Stimulated activated CD4-positive, alpha-beta T cell treated with anti-CD3 and anti-CD28 coated beads, Interleukin-12 subunit alpha, Interleukin-12 subunit beta, amount 100 ng/mL, for 4 hours (primary cell): ENCODE measurements around the gene B4GALT6.

ENCODE experiments used
- DNase-seq: peaks from one replicate; pipeline ENCODE4 v3.0.0-alpha.2; 2020

B4GALT6 gene

DNA sequence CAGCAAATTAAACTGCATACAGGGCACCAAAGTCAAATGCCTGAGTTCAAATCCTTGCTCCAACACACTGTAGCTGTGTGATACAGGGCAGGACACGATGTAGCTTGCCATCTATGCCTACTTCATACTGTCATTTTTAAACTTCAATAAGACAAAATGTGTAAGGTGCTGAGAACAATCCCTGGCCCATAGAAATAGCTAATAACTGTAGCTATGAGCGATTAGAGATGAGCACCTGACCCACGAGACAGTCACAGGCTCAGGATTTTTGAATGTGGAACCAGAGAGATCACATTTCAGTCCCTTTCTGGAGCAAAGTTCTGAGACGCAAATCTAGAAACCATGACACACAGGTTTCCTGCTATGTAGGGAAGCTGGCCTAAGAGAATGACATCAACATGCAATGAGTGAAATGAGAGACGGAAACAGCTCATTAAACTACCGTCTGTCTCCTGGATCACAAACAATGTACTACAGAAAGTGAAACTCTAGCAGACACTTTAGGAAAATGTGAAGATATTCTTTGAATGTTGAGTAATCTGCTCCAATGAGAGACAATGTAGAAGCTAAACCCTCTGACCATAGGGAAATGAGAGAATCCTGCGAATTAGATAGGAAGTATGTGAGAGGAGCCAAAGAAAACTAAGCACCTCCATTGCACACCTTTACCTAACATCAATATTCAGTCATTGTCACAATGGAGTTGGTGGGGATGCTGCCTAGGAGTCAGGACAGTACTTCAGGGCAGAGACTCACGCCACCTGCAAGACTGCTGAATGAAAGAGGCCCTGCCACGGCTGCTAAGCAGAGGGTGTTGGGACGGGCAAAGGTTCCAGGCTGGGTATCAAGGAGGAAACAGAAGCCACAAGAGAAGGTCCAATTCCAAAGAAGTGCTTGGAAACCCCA, 25.5 kb downstream of the B4GALT6 start:
- DNase-seq = no peak

DNA sequence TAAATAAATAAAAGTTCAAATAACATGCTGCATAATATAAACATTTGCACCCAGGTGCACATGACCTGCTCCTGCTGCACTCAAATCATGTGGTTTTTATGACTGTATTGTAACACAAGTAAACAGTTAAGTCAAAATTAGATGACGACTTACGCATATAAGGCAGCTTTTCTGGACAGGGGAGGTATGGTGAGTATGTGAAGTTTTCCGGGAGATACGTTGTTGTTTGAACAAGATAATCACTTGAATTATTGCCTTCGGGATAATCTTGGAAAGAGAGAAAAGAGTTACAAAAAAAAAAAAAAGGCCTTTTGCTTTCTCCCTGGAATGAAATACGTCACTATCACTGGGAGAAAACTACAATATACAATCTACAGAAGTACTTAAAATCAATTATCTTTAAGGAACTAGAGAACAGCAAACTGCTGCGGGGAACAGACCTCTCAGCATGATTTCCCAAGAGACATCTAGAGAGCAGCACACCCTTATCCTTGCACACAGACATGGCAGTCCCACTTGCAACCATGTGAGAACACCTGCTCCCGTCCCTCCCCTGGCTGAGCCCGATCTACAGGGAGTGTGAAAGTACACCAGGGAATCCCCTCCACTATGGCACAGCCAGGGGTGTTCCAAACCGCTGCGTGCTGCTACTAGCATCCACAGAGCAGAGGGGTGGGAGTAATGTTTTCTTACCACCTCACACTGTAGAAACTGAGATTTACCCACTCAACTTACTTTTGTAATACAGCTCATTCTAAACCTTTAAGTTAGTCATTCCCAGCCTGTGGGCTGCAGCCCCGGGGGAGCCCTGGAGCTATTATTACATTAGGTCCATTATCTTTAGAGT, 26.3 kb downstream of the B4GALT6 start:
- DNase-seq = peak; percentile 13

DNA sequence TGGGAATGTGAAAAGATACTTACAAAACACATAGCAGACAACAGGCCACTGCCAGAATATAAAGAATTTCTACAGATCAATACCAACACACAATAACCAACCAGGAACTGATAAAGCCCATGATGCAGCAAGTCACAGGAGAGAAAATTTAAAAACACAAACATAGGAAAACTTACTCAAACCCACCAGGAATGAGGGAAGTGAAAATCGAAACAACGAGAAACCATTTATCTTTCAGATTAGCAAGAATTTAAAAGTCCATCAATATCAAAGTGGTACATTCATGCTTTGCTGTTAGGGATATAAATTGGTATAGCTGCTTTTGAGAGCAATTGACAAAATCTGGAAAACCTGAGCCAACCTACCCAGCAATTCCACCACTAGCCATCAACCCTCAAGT, 27.6 kb downstream of the B4GALT6 start:
- no peak for DNase-seq

DNA sequence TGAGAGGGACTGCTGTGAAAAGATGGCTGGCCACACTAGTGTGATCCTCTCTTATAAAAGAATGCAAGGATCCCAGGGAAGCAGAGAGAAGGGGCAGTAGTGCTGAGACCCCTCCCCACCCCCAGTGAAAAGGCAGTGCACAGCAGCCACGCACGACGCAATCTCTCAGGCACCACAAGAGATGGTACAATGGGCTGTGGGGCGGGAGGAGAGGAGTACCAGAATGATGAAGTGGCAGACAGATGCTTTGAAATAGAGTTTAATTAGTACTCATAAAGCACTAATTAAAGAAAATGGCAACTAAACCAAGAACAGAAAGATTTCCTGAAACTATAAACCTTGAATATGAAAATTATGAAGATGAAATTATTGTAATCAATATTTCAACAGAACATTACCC, 29.0 kb downstream of the B4GALT6 start:
- DNase-seq = no peak

DNA sequence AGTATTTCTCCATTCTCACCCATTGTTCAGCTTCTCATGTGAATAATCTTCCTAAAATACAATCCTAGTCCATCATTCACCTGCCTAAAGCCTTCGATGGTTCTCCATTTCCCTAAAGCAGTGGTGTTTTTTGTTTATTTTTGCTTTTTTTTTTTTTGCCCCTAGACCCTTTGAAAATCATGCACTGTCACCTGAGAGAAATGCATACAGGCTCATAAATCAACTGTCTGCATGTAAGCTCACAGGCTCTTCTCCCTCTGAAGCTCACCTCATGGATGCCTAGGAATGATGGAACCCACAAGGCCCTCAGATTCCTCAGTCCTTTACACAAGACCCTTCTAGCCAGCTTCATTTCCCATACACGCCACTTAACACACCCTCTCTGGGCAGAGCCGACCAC, 31.5 kb downstream of the B4GALT6 start:
- no peak for DNase-seq

DNA sequence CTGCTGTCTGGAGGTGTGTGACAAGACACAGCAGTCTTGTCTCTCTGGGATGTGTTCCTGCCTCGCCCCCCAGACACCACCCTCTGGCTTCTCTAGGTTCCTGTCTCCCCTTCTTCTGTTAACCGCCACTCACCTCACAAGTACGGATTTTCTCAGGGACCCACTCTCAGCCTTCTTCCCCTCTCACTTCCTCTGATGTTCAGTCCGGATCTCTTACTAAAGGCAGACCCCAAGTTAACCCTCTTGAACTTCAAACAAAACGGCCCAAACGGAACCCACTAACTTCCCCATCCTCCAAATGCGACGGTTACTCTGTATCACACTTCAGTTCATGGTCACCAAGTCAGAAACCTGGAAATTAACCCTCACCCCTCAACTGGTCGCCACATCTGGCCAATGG, 32.0 kb downstream of the B4GALT6 start:
- DNase-seq = no peak

DNA sequence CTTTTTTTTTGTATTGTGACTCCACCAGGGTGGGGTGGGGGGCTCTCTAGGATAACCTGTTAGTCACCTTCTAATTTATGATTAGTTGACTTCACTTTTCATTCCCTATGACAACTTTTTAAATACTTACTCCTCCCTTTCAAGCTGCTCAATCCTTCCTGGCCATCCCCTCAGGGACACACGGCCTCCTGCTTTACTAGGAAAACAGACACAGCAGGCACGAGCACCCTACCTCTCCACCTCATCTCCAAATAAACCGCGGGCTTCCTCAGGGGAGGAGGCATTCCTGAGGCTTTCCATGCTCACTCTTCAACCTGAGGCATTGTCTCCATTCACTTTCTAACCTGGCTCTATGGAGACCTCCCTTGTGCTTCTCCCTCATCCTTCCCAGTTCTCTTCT, 33.0 kb downstream of the B4GALT6 start:
- no peak for DNase-seq

DNA sequence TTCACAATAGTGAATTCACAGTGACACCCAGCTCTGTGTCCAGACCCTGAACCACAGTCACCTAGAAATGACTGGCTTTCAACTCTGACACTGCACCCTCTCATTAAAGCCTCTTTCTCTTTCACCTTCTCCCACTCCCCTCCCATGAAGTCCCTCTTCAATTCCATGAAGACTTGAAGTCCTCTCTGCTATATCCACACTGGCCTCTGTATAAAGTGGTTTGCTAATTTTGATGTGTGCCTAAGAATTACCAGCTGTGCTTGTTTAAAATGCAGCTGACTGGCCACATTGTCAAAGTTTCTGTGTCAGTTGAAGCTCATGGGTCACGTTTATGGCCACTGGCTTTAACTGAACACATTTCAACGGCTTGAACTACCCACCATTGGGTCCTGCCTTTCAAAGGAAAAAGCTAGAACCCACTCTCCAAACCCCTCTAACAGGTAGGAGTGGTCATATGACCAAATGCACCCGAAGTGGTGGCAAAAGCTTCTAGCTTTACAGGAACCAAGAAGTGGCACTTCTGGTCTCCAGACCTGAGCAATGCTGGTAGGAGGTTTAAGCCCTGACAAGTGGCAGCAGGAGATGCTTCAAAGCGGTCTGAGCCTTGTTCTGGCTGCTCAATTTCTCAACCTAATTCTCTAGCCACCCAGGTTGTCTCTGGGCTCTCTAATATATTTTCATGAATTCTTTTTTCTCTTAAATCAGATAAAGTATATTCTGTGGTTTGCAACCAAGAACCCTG, 34.2 kb downstream of the B4GALT6 start:
- DNase-seq = no peak

DNA sequence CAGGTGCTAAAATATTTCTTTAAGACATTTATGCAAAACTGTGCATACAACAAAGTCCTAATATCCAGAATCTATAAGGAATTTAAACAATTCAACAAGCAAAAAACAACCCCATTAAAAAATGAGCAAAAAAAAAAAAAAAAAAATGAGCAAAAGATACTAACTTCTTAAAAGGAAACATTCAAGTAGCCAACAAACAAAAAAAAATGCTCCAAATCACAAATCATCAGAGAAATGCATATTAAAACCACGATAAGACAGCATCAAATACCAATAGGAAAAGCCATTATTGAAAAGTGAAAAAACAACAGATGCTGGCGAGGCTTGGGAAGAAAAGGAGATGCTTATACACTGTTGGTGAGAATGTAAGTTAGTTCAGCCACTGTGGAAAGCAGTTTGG, 34.9 kb downstream of the B4GALT6 start:
- DNase-seq = no peak

DNA sequence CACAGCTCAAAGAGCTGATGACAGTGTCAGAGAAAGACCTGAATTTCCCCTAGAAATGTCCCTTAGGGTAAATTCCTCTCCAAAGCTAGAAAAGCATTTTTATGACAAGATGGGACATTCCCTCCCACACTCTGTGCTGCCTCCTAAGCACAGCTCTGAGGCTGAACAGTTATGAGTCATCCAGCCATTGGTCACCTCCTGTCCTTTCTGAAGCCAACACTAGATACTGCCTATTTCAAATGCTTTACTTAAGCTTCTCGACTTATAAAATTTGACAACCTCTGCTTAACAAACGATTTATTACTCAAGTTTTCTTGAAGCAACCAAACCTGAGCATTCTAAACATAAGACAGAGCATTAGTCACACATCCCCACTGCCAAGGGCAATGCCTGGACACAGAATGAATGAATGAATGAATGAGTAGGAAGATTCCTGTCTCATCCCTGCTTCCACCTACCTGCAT, 35.4 kb downstream of the B4GALT6 start:
- no peak for DNase-seq

DNA sequence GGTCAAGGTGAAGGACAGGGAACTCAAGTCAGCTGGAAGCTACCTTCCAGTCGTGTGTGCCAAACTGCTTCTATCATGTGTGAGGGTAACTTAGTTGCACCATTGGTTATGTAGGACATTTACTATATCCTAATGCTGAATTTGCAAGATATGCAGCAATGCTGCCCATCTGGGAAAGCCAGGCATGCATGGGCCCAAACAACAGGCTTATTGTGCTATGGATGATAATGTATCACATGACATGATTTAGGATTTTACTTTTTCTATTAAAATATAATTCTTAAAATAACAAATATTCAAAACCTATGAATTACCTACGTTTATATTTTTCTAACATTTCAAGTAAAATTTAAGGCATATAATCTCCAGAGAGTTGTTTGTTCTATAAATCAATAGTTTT, 35.9 kb downstream of the B4GALT6 start:
- no peak for DNase-seq

DNA sequence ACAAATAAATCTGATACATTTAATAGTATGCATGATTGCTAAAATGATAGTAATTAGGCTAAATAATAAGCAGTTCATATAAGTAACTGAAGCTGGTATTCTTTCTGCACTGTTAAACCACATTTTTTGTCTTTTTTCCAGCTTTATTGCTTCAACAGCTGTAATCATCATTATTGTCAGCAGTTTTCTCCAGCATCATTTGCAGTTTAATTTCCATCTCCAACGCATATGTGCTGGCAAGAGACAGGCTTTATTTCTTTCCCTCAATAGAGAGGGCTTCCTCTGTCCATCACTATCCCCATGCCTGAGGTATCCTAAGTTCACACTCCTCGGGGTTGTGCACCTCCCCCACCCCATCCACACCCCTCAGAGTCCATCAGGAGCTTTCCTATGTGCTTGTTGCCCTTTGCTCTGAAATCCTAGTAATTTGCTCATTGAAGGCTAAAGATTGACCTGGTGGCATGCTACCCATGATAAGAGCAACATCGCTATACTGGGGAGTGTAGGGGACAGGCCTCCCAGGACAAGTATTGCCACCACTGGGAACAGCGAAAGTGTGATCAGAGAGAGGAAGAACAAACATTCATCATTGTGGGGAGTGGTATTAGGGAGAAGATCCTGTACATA, 37.1 kb downstream of the B4GALT6 start:
- no peak for DNase-seq

DNA sequence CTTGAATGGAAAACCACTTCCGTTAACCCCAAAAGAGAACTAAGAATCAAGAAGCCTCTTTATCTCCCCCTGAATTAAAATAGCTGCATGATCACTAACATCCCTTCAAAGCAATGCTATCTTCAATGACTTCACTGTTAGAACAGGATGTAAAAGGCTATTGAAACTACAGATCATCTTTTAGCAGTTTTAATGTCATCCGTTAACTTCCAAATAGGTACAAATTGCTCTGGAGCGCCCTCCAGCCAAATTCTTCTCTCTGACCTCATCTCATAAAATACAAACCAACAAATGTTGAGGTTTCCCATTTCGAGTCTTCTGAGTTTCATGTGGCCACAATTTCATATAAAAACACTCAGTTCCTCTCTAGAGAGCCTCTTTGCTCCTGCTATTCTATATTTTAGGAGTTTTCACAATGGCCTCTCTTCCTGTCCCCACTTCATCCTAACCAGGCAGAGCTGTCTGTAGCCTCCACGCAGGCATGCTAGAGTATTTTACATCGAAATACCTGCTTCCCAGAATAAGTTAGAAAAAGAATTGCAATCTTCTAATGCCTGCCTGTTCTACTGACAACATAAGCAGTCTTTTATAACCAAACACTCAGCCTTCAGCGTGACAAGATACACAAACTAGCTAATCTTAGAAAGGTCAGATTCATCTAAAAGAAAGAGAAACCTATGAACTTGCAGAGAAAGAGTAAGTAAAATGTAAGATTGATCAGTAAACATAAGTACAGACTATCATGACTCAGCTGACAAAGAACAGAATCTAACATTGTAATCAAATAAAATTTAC, 37.9 kb downstream of the B4GALT6 start:
- DNase-seq = no peak

DNA sequence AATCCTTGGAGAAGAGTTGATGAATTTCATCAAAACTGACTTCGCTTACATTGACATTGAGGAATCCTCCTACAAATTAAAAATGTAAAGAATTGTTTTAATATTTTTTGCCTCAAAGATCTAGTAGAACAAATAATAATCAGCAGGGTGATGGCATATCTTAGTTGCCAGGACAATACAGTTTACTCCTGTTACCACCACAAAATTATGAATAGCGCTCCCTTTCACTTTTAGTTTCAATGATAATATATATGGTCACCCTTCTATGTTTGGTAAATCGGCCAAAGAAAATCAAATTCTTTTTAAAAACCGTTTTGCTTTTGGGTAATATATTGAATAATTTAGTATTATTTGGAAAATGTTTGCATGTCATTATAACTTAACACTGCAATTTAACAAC, 39.0 kb downstream of the B4GALT6 start:
- DNase-seq = no peak

DNA sequence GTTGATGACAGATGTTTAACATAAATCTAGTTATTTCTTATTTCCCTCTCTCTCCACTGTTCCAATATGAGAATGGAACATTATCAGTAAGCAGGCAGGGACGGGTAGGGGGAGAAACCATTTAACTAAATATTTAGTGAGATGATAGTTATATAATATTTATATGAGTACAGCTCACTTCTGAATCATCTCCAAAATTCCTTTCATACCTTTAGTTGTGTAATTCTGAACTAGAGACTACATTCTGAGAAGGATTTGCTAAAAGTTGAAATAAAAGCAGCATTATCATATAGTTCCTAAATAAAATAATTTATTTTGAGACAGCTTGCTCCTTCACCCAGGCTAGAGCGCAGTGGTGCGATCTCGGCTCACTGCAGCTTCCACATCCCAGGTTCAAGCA, 41.4 kb downstream of the B4GALT6 start:
- no peak for DNase-seq

DNA sequence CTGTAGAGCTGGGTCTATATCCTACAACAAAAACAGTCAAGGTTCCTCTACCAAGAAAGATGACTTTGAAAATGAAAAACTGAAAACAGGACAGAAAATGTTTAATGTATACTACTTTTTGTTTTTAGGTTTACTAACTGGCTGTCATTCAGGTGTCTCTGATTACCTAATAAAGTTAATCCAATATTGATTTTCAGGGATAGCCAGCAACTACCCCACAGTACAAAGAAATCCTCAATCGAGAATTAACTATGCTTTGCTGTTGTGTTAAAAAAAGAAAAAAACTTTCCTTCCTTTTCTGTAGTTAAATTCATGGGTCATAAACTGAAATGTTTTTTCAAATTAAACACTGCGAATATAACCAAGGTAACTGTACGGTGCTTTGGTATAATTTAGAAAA, 46.9 kb downstream of the B4GALT6 start:
- no peak for DNase-seq

DNA sequence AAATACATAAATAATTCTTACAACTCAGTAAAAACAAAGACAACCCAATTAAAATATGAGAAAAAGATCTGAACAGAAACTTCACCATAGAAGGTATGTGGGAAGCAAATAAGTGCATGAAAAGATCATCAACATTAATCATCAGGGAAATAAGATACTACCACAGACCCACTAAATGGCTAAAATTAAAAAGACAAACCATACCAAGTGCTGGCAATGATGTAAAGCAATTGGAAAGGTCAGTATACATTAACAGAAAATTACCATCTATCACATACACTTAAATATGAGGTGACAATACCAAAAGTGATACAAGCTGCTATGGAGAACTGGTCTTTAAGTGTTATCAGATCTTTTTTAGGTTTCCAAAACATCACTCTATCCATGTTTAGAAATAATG, 48.0 kb downstream of the B4GALT6 start:
- no peak for DNase-seq

DNA sequence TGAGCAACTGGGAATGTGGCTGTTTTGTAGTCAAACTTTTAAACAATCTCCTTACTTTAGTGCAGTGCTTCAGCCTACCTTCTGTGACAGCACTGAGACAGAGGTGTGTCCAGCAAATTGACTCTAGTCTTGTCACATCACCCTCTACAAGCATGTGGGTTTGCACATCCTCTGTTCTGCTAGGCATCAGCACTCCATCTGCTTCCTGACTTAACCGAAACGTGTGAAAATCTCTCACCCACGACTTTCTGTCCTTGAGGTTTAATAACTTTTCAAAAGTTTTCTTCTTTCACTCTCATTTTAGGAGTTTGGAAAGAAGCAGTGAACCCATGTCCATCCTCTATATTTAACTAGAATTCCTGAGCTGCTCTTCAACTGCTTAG, 50.1 kb downstream of the B4GALT6 start:
- DNase-seq = no peak

DNA sequence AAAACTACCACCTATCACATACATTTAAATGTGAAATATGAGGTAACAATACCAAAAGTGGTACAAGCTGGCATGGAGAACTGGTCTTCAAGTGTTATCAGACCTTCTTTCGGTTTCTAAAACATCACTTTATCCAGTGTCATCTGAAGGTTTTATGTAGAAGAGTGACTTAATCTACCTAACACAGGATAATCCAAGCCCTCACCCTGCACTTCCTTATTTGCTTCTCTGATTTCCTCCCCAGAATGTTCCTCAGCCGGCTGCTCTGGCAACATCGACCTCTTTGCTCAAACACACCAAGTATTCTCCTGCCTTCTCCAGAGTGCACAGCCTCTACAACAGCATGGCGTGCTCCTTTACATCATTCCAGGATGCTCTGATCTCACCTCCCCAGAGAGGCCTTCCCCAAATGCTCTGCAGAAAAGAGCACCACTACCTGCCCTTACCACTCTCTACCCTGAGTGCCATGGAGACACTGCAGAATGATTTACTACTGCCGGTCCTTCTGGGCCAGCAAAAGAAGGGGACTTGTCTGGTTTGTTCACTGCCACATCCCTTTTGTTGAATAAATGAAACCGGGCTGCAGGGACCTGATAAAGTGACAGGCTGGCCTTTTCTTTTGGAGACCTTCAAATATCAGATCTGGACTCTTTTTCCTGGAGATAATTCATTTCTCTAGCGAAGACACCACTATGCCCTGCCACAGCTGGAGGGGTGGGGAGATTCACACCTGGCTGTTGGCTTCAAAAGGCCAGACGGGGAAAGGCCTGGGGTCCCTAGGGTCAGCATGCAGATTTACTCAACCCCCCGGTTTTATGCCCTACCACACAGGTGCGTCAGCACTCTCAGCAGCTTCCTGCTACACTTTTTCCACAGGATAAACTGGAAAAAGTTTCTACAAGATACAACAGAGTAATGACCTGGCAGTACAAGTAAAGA, 50.7 kb downstream of the B4GALT6 start:
- no peak for DNase-seq

DNA sequence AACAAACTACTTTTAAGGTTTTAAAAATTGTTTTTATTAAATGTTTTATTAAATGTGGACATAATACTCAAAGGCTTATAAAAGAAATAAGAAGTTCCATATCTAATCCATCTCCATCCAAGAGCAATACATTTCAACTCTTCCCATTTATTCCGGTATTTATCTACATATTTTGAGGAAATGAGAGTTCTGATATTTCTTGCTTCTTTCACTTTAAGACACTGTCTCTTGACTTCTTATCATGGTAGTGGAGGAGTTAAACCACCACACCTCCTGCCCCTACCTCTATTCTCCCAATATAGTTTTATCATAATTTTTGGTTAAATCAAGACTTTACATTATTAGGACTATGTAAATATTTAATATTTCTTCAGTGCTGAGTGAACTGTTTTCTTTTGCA, 52.0 kb downstream of the B4GALT6 start:
- DNase-seq = no peak

DNA sequence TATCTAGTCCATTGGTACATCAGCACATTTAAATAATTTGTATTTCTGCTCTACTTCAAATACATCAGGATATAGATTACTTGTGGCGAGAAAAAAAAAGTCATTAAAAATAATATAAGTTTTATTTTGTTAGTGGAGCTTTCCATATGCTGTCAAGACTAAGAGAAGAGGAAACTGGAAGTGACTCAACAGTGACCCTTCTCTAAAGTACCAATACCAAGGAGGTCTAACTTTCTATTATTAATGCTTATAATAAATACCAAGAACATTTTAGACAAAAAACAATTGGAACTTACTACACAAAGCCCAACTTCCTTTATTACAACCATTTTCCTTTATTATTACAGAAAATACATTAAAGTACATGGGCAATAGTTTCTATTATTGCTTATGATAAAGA, 52.9 kb downstream of the B4GALT6 start:
- no peak for DNase-seq
